Osteocyte (in vitro differentiated cells): ENCODE data around the gene MFN2. TPM values are rescaled to one million over a fixed set of nuclear protein-coding genes. Genes with fewer than 3 reads are reported as not detected.

Experiments
- DNase-seq: peaks from one replicate; pipeline ENCODE4 v3.0.0; 2021; ENCODE audit warnings: mixed read lengths; ENCODE audit not compliant: unreplicated experiment; ENCODE audit errors: extremely low spot score
- H3K27ac Mint-ChIP-seq: one replicate; pipeline ENCODE4 v1.8.0; 2021; ENCODE audit warnings: mild to moderate bottlenecking, mixed read lengths; ENCODE audit not compliant: unreplicated experiment
- H3K27me3 Mint-ChIP-seq: one replicate; pipeline ENCODE4 v1.8.0; 2021; ENCODE audit warnings: mixed read lengths; ENCODE audit not compliant: unreplicated experiment
- H3K36me3 Mint-ChIP-seq: one replicate; pipeline ENCODE4 v1.8.0; 2021; ENCODE audit warnings: mixed read lengths; ENCODE audit not compliant: unreplicated experiment
- H3K4me1 Mint-ChIP-seq: one replicate; pipeline ENCODE4 v1.8.0; 2021; ENCODE audit warnings: mixed read lengths; ENCODE audit not compliant: unreplicated experiment
- H3K4me3 Mint-ChIP-seq: one replicate; pipeline ENCODE4 v1.8.0; 2021; ENCODE audit warnings: mild to moderate bottlenecking, moderate library complexity, mixed read lengths; ENCODE audit not compliant: unreplicated experiment
- H3K9me3 Mint-ChIP-seq: one replicate; pipeline ENCODE4 v1.8.0; 2021; ENCODE audit warnings: mixed read lengths; ENCODE audit not compliant: unreplicated experiment
- total RNA-seq: library from RNA; stranded (reverse); gene quantifications from 2 replicates; pipeline ENCODE4 v1.2.1, GENCODE V29; 2021
- TF ChIP-seq, protein P1 (sequence below): fragments of 200-600 bp; sonication (generic); IDR thresholded peaks from 2 replicates; pipeline ENCODE4 v1.5.0; 2021; ENCODE audit warnings: antibody characterized with exemption, mild to moderate bottlenecking, moderate library complexity

MFN2 gene
- total RNA-seq, 1 donor from 2014 or later = 69.2 TPM

DNA sequence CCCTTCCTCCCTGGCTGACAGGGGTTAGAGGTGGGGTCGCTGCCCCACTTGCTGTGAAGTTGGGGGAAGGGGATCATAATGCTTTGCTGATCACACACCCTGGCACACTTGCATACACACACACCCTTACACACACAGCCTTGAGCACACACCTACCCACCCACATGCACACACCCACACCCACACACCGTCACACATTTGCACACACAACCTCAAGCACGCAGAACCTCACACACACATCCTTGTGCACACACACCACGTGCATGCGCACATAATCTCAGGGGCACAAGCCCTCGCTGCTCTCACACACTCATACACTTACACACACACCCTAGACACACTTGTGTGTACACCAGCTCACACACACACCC, 66.5 kb downstream of the MFN2 start:
- DNase-seq = no peak
- Mint-ChIP-seq H3K27ac (no peak overlapping the region), H3K4me1 (peaks cover 6% of the 10 kb centered on the region)

DNA sequence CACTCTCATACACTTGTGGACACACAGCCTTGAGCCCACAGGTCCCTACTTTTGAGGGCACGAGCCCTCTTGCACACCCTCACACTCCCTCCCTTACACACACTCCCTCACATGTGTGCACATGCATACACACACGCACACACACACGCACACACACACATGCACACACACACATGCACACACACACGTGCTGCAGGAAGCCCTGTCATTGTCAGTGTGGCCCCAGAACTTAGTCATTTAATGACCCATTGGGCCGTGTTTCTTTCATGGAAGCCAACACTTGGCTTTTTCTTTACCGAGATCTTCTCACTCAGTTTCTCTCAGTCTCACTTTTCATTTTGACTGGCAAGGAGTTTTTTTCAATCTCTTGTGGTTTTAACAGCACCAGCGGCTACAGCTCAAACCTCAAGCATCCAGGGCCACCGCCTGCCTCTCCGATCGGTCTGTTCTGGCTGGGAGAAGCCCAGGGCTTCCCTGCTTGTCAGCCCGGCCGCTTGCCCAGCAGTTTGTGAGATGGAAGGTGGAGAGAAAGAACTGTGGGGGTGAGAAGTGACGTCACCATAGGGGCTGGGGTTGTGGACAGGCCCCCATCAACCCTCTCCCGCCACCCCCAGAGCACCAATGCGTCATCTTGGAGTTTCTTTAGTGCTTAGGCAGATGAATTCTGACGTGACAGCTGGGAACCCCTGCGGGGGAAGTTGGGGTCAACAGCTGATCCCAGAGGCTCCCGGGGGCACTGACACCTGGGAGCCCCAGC, 67.1 kb downstream of the MFN2 start:
- DNase-seq = no peak
- Mint-ChIP-seq H3K27ac (no peak overlapping the region), H3K4me3 (no peak overlapping the region), H3K4me1 (peaks cover 11% of the 10 kb centered on the region), H3K27me3 (peaks cover 13% of the 10 kb centered on the region), H3K9me3 (no peaks in the 10 kb centered on the region), H3K36me3 (no peaks in the 10 kb centered on the region)
- TF ChIP-seq, protein P1, sequence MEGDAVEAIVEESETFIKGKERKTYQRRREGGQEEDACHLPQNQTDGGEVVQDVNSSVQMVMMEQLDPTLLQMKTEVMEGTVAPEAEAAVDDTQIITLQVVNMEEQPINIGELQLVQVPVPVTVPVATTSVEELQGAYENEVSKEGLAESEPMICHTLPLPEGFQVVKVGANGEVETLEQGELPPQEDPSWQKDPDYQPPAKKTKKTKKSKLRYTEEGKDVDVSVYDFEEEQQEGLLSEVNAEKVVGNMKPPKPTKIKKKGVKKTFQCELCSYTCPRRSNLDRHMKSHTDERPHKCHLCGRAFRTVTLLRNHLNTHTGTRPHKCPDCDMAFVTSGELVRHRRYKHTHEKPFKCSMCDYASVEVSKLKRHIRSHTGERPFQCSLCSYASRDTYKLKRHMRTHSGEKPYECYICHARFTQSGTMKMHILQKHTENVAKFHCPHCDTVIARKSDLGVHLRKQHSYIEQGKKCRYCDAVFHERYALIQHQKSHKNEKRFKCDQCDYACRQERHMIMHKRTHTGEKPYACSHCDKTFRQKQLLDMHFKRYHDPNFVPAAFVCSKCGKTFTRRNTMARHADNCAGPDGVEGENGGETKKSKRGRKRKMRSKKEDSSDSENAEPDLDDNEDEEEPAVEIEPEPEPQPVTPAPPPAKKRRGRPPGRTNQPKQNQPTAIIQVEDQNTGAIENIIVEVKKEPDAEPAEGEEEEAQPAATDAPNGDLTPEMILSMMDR = no peak

More for the DNA sequence above, 66.5 kb downstream of the MFN2 start:
- no peaks in the 10 kb centered on the region for H3K36me3 Mint-ChIP-seq
- H3K4me3 Mint-ChIP-seq = no peak overlapping the region
- no peaks in the 10 kb centered on the region for H3K9me3 Mint-ChIP-seq
- peaks cover 13% of the 10 kb centered on the region for H3K27me3 Mint-ChIP-seq
- TF ChIP-seq, protein P1 = no peak

DNA sequence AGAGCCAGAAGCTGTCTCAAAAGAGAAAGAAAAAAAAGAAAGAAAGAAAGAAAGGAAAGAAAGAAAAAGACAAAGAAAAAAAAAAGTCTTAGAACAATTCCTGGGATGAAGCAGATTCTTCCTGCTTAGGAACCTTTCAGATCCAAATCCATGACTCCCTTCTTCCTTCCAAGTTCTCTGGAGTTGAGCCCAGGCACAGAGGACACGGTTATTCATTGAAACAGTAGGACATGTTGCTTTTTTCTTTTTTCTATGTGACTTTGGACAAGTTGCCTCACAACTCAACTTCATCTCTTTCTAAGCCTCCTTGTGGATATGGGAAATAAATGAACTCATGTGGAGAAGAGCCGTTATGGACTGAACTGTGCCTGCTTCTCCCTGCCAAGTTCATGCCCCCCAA, 68.1 kb downstream of the MFN2 start:
- Mint-ChIP-seq H3K27ac (no peak overlapping the region), H3K4me1 (peaks cover 15% of the 10 kb centered on the region), H3K27me3 (peaks cover 13% of the 10 kb centered on the region), H3K4me3 (no peak overlapping the region), H3K9me3 (no peaks in the 10 kb centered on the region), H3K36me3 (no peaks in the 10 kb centered on the region)
- no peak for DNase-seq
- TF ChIP-seq, protein P1 = no peak

DNA sequence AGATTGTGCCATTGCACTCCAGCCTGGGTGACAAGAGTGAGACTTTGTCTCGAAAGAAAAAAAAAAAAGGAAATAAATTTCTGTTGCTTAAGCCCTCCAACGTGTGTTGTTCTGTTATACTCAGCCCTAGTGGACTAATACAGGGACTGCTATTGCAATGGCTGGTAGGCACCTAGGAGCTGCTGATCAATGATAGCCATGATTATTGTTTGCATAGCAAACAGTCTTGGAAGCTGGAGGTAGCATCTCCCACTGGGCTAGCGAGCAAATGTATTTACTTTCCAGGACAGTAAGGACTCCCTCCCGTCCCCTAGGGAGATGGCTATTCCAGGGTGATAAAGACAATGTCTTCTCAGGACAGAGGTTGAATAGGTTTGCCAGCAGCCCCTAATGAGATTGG, 69.4 kb downstream of the MFN2 start:
- Mint-ChIP-seq H3K4me1 (peaks cover 11% of the 10 kb centered on the region), H3K9me3 (no peaks in the 10 kb centered on the region), H3K27me3 (peaks cover 13% of the 10 kb centered on the region), H3K27ac (no peak overlapping the region), H3K4me3 (no peak overlapping the region), H3K36me3 (no peaks in the 10 kb centered on the region)
- TF ChIP-seq, protein P1 = peak; percentile 7
- DNase-seq = no peak

DNA sequence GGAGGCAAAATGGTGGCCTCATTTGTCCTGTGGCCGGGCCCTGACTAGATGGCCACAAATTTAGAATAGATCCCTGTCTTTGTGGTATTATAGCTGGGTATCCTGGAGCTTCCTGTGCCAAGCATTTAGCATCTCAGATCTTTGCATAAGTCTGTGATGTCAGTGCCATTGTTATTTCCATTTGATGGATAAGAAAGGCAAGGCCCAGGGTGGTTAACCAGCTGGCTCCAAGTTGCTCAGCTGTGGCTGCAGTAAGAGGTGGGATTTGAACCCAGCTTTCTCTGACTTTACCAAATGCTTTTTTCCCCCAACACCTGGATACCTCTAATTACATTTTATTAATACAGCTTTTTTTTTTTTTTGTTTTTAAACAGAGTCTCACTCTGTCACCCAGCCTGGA, 71.1 kb downstream of the MFN2 start:
- DNase-seq = no peak
- Mint-ChIP-seq H3K27me3 (peaks cover 7% of the 10 kb centered on the region), H3K9me3 (no peaks in the 10 kb centered on the region), H3K27ac (no peak overlapping the region), H3K4me1 (peaks cover 11% of the 10 kb centered on the region), H3K4me3 (no peak overlapping the region), H3K36me3 (no peaks in the 10 kb centered on the region)
- TF ChIP-seq, protein P1 = no peak
